ENCODE data around the gene DHRS7. TPM values are rescaled to one million over a fixed set of nuclear protein-coding genes. Genes with fewer than 3 reads are reported as not detected.

The DHRS7 gene
- total and polyA plus RNA-seq, 10 of the 15 experiments (the other 5 are each of a cell fraction or from before 2014, with no cell fraction given) = 55.0 to 99.8 (median 62.2) TPM

- TF ChIP-seq PBX3 (IDR thresholded peaks at IDR 0.05; ENCODE audit: insufficient replicate concordance, low read depth, low read length) (no peak), RELB (IDR thresholded peaks at IDR 0.05; ENCODE audit: low read depth) (no peak), BACH1 (IDR thresholded peaks at IDR 0.05; ENCODE audit: borderline replicate concordance) (no peak), ZBTB11 (CRISPR knock-in tag; IDR thresholded peaks at IDR 0.05) (no peak), RAD51 (IDR thresholded peaks at IDR 0.05) (no peak)
Observed at GRCh38 chr14:60170948-60171347, 5.8 kb upstream of the DHRS7 start (continued).

Measured in GM12878 (cell line).